Panc1 (cell line): ENCODE data around the gene HERC4. TPM values are rescaled to one million over a fixed set of nuclear protein-coding genes. Genes with fewer than 3 reads are reported as not detected.
A peak's percentile ranks its signal among the peaks of the same experiment; 100 is the strongest.

Source experiments
- ATAC-seq: fragments of 200-7000 bp; cut with Tn5 transposase; 2 replicates; pipeline ENCODE4 v1.9.1; 2020; ENCODE audit warnings: mild to moderate bottlenecking, moderate library complexity
- BruUV-seq: library from RNA; stranded (reverse); fragments of 400-500 nt; replicated peaks from 2 replicates; lab custom pipeline; 2021; lab: Mats Ljungman, UMichigan
- CTCF ChIA-PET: fragments of 300-600 bp; sonication (Branson Sonifier 250); formaldehyde crosslinking; loops from one replicate; lab custom pipeline; 2022; ENCODE audit warnings: antibody characterized with exemption; lab: Charles Lee
- POLR2A ChIA-PET: fragments of 300-600 bp; sonication (Branson Sonifier 250); formaldehyde crosslinking; loops from one replicate; lab custom pipeline; 2022; ENCODE audit warnings: antibody characterized with exemption; lab: Charles Lee
- DNase-seq: peaks from one replicate; pipeline ENCODE4 v3.0.0-alpha.2; 2010; ENCODE audit warnings: low read depth, low spot score
- H3K27ac ChIP-seq: 2 replicates; pipeline ENCODE4 v1.5.1; 2011; ENCODE audit warnings: mild to moderate bottlenecking, low read length, inconsistent platforms
- H3K27me3 ChIP-seq: fragments of 200-500 bp; sonication (Bioruptor generic); 2 replicates; pipeline ENCODE4 v1.6.0; 2014; ENCODE audit warnings: low read length, inconsistent platforms; ENCODE audit not compliant: control insufficient read depth, insufficient read depth
- H3K36me3 ChIP-seq: fragments of 200-500 bp; sonication (Bioruptor generic); 2 replicates; pipeline ENCODE4 v1.5.1; 2014; ENCODE audit warnings: inconsistent platforms, mild to moderate bottlenecking, low read length, moderate library complexity; ENCODE audit not compliant: control insufficient read depth, insufficient read depth
- H3K4me1 ChIP-seq: 2 replicates; pipeline ENCODE4 v1.5.1; 2011; ENCODE audit warnings: inconsistent platforms, mild to moderate bottlenecking, low read length, moderate library complexity; ENCODE audit not compliant: control insufficient read depth, insufficient read depth
- H3K4me3 ChIP-seq, 2 experiments: 2 replicates each; pipeline ENCODE4 v1.5.1; 2011 to 2012; ENCODE audit warnings: low read depth in 2 of 2, low read length in 2 of 2, mild to moderate bottlenecking in 2 of 2, inconsistent platforms in 1 of 2, moderate library complexity in 1 of 2
- H3K9me3 ChIP-seq: fragments of 200-500 bp; sonication (Bioruptor generic); 2 replicates; pipeline ENCODE4 v1.5.1; 2014; ENCODE audit warnings: low read depth, mild to moderate bottlenecking, inconsistent platforms, low read length, moderate library complexity; ENCODE audit not compliant: control insufficient read depth, insufficient read depth
- CTCF ChIP-seq: fragments of 450-650 bp; IDR thresholded peaks from 2 replicates; pipeline ENCODE4 v1.5.1; 2017; ENCODE audit warnings: mild to moderate bottlenecking
- POLR2AphosphoS5 ChIP-seq: IDR thresholded peaks from 2 replicates; pipeline ENCODE4 v1.6.1; 2012; ENCODE audit warnings: mild to moderate bottlenecking, low read depth, low read length, moderate library complexity
- REST ChIP-seq, 2 experiments: IDR thresholded peaks; 2 replicates each; pipeline ENCODE4 v1.6.1; 2011 to 2012; ENCODE audit warnings: low read depth in 2 of 2, control low read depth in 1 of 2, low read length in 1 of 2, mild to moderate bottlenecking in 1 of 2, moderate library complexity in 1 of 2; ENCODE audit not compliant: insufficient read depth in 1 of 2
- SIN3A ChIP-seq: IDR thresholded peaks from 2 replicates; pipeline ENCODE4 v1.6.1; 2012; ENCODE audit warnings: low read depth, mild to moderate bottlenecking, low read length, moderate library complexity, borderline replicate concordance; ENCODE audit not compliant: insufficient read depth
- TCF7L2 ChIP-seq: IDR thresholded peaks from 2 replicates; pipeline ENCODE4 v1.6.1; 2011; ENCODE audit warnings: mild to moderate bottlenecking, low read depth, low read length, inconsistent platforms
- in situ Hi-C: cut with HindIII; loops from 2 replicates; pipeline ENCODE4 v1.10.0; 2016; ENCODE audit warnings: low sequenced_read_pairs, low pct_unique_long_range_greater_than_20kb
- intact Hi-C: fragments of 100-400 bp; cut with micrococcal nuclease; formaldehyde crosslinking; loops from one replicate; pipeline ENCODE4 v1.10.0; 2022; ENCODE audit not compliant: unreplicated experiment
- total RNA-seq: library from RNA; stranded (reverse); gene quantifications from one replicate; pipeline ENCODE4 v1.2.1, GENCODE V29; 2021; ENCODE audit not compliant: unreplicated experiment

Gene HERC4
- total RNA-seq, 1 experiment from 2014 or later: 119 TPM

- ChIA-PET CTCF (no interaction called here), POLR2A (no interaction called here)
- Histone ChIP-seq H3K4me1 (peaks cover 35% of the 10 kb centered on the region), H3K27me3 (no peaks in the 10 kb centered on the region), H3K9me3 (no peaks in the 10 kb centered on the region), H3K4me3 (peak overlapping the region; percentile 92 to 97), H3K27ac (peak overlapping the region; percentile 99), H3K36me3 (peaks cover 15% of the 10 kb centered on the region)
- TF ChIP-seq TCF7L2 (0 out of 2 replicates have a peak, but pooled peaks have one; percentile 15), SIN3A (no peak)
- in situ Hi-C loops (no loop called here), intact Hi-C loops (no loop called here)
- ATAC-seq: no peak
- DNase-seq: no peak
- TSS peak; percentile 78 for BruUV-seq
Observed at GRCh38 chr10:68074031-68074774, 880 bp downstream of the HERC4 start.

- POLR2A ChIA-PET: no interaction called here
- Histone ChIP-seq H3K4me1 (peaks cover 37% of the 10 kb centered on the region), H3K27me3 (no peaks in the 10 kb centered on the region), H3K4me3 (peak overlapping the region; percentile 92 to 97), H3K9me3 (no peaks in the 10 kb centered on the region), H3K27ac (peak overlapping the region; percentile 99), H3K36me3 (peaks cover 15% of the 10 kb centered on the region)
- BruUV-seq: no TSS peak
- CTCF ChIA-PET: no interaction called here
- intact Hi-C loops (no loop called here), in situ Hi-C loops (no loop called here)
- no peak for TF ChIP-seq SIN3A
- TF ChIP-seq POLR2AphosphoS5: no peak
- no peak for TF ChIP-seq TCF7L2
- no peak for TF ChIP-seq REST (IDR thresholded peaks at IDR 0.05; ENCODE audit: insufficient read depth in 1 of 2, low read depth in 2 of 2, low read length in 1 of 2)
- TF ChIP-seq CTCF: no peak
- ATAC-seq (no peak), DNase-seq (no peak)
Observed at GRCh38 chr10:68073631-68074030, 1.5 kb downstream of the HERC4 start.

DNA sequence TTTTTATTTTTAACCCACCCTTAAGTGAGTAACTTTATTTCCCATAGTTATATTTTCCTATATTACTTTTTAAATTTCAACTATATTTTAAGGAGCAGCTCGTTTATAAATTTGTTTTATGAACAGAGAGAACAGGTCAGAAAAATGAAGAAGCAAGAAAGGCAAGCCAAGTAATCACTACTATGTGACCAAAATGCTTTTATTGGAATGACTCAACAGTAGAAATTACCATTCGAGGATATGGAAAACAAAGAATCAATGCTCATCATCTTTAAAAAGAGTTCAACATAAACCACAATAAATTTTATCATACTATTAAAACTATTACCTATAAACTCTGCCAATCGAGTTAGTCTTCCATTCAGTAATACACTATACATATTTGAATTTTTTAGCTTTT lies 7.6 kb downstream of the HERC4 start:
- BruUV-seq: no TSS peak
- H3K4me3 ChIP-seq: no peak overlapping the region
- H3K27me3 ChIP-seq: no peaks in the 10 kb centered on the region
- DNase-seq: no peak
- in situ Hi-C loops (no loop called here), intact Hi-C loops (no loop called here)
- H3K27ac ChIP-seq: peak overlapping the region; percentile 37; the same call in 1 of the 2 replicates
- no peak for TF ChIP-seq POLR2AphosphoS5
- TF ChIP-seq TCF7L2: no peak
- no peak for TF ChIP-seq SIN3A
- no peak for TF ChIP-seq REST (IDR thresholded peaks at IDR 0.05; ENCODE audit: insufficient read depth in 1 of 2, low read depth in 2 of 2, low read length in 1 of 2)
- TF ChIP-seq CTCF: no peak
- CTCF ChIA-PET: no interaction called here
- H3K36me3 ChIP-seq: peaks cover 13% of the 10 kb centered on the region
- POLR2A ChIA-PET: interaction anchor here (0.6 to 1.1 kb wide), 2 partner anchors 14 to 41 kb away, joined by 3 to 6 read pairs; no protein-coding TSS in a partner anchor
- peaks cover 41% of the 10 kb centered on the region for H3K4me1 ChIP-seq
- no peak for ATAC-seq
- H3K9me3 ChIP-seq: no peaks in the 10 kb centered on the region
